HEK293T (cell line): ENCODE data around the gene PAPSS2.

ENCODE experiments used
- CTCF ChIA-PET: fragments of 350-600 bp; formaldehyde crosslinking; extraction: SDS; loops from one replicate; lab custom pipeline; 2021; ENCODE audit warnings: antibody characterized with exemption, inconsistent platforms; lab: Yijun Ruan, JAX
- POLR2A ChIA-PET: fragments of 350-600 bp; formaldehyde crosslinking; extraction: SDS; loops from one replicate; lab custom pipeline; 2020; ENCODE audit warnings: antibody characterized with exemption, inconsistent platforms; lab: Yijun Ruan, JAX
- DNase-seq: peaks from one replicate; pipeline ENCODE4 v3.0.0; 2012; ENCODE audit warnings: mixed read lengths; ENCODE audit errors: extremely low spot score
- ARNT ChIP-seq: fragments of 450-650 bp; IDR thresholded peaks from 2 replicates; pipeline ENCODE4 v1.6.1; 2017; ENCODE audit warnings: mild to moderate bottlenecking
- BHLHE40 ChIP-seq: fragments of 450-650 bp; IDR thresholded peaks from 2 replicates; pipeline ENCODE4 v1.6.1; 2016; ENCODE audit warnings: mild to moderate bottlenecking, moderate library complexity, borderline replicate concordance
- CTBP1 ChIP-seq: fragments of 450-650 bp; IDR thresholded peaks from 2 replicates; pipeline ENCODE4 v1.6.1; 2016; ENCODE audit warnings: borderline replicate concordance
- ELF4 ChIP-seq: fragments of 450-650 bp; IDR thresholded peaks from 2 replicates; pipeline ENCODE4 v1.6.1; 2017; ENCODE audit warnings: antibody characterized with exemption
- FOXA1 ChIP-seq: fragments of 450-650 bp; IDR thresholded peaks from 2 replicates; pipeline ENCODE4 v1.6.1; 2016; ENCODE audit warnings: mild to moderate bottlenecking
- FOXK2 ChIP-seq: fragments of 450-650 bp; IDR thresholded peaks from 2 replicates; pipeline ENCODE4 v1.6.1; 2016; ENCODE audit warnings: mild to moderate bottlenecking
- FOXM1 ChIP-seq: fragments of 450-650 bp; IDR thresholded peaks from 2 replicates; pipeline ENCODE4 v1.6.1; 2017; ENCODE audit warnings: mild to moderate bottlenecking, borderline replicate concordance
- HDGF ChIP-seq: fragments of 450-650 bp; IDR thresholded peaks from 2 replicates; pipeline ENCODE4 v1.6.1; 2017; ENCODE audit warnings: antibody characterized with exemption, borderline replicate concordance
- L3MBTL2 ChIP-seq: fragments of 450-650 bp; conservative IDR thresholded peaks from 2 replicates; pipeline ENCODE4 v1.6.1; 2016; ENCODE audit warnings: mild to moderate bottlenecking
- LEF1 ChIP-seq: fragments of 450-650 bp; IDR thresholded peaks from 2 replicates; pipeline ENCODE4 v1.6.1; 2017; ENCODE audit warnings: mild to moderate bottlenecking, borderline replicate concordance
- NFRKB ChIP-seq: fragments of 450-650 bp; IDR thresholded peaks from 2 replicates; pipeline ENCODE4 v1.6.1; 2016; ENCODE audit warnings: mild to moderate bottlenecking, moderate library complexity
- PKNOX1 ChIP-seq: fragments of 450-650 bp; IDR thresholded peaks from 2 replicates; pipeline ENCODE4 v1.6.1; 2016
- SP1 ChIP-seq: fragments of 450-650 bp; IDR thresholded peaks from 2 replicates; pipeline ENCODE4 v1.6.1; 2017
- SUZ12 ChIP-seq: fragments of 450-650 bp; IDR thresholded peaks from 2 replicates; pipeline ENCODE4 v1.6.1; 2016; ENCODE audit warnings: mild to moderate bottlenecking
- TARDBP ChIP-seq: fragments of 450-650 bp; IDR thresholded peaks from 2 replicates; pipeline ENCODE4 v1.6.1; 2016
- ZNF384 ChIP-seq: fragments of 450-650 bp; IDR thresholded peaks from 2 replicates; pipeline ENCODE4 v1.6.1; 2016

The PAPSS2 gene

GRCh38 chr10:87775766-87776165 is 116.1 kb downstream of the PAPSS2 start:
- POLR2A ChIA-PET = interaction anchor here (1.1 kb wide), 1 partner anchor 42 kb away, joined by 3 read pairs; the partner anchor contains the start of gene ATAD1
- CTCF ChIA-PET = interaction anchor here (0.6 to 0.7 kb wide), 2 partner anchors 84 to 232 kb away, joined by 3 read pairs; no protein-coding TSS in a partner anchor
- DNase-seq = no peak
- TF ChIP-seq LEF1 (no peak), NFRKB (no peak), FOXA1 (no peak), PKNOX1 (no peak), SP1 (no peak), FOXM1 (no peak), BHLHE40 (no peak)

GRCh38 chr10:87776328-87776727 is 116.7 kb downstream of the PAPSS2 start:
- DNase-seq = no peak
- TF ChIP-seq ARNT (no peak), SUZ12 (no peak)
- POLR2A ChIA-PET = interaction anchor here (1.1 kb wide), 1 partner anchor 42 kb away, joined by 3 read pairs; the partner anchor contains the start of gene ATAD1
- CTCF ChIA-PET = no interaction called here

GRCh38 chr10:87781545-87781944 is 121.9 kb downstream of the PAPSS2 start:
- no peak for DNase-seq
- ChIA-PET POLR2A (no interaction called here), CTCF (no interaction called here)
- TF ChIP-seq ZNF384 (no peak), FOXM1 (no peak), FOXA1 (no peak), HDGF (no peak), SP1 (no peak), LEF1 (no peak), ARNT (no peak), PKNOX1 (no peak), FOXK2 (no peak), ELF4 (no peak), NFRKB (no peak), SUZ12 (no peak), BHLHE40 (no peak), CTBP1 (no peak), TARDBP (no peak)

GRCh38 chr10:87782721-87783120 is 123.0 kb downstream of the PAPSS2 start:
- no peak for DNase-seq
- CTCF ChIA-PET = interaction anchor here (0.7 kb wide), 1 partner anchor 40 kb away, joined by 4 read pairs; no protein-coding TSS in a partner anchor
- TF ChIP-seq TARDBP = no peak
- TF ChIP-seq L3MBTL2 = no peak
- TF ChIP-seq HDGF = no peak
- no peak for TF ChIP-seq SP1
- no peak for TF ChIP-seq ARNT
- no peak for TF ChIP-seq FOXA1
- no peak for TF ChIP-seq FOXK2
- TF ChIP-seq ELF4 = no peak
- no peak for TF ChIP-seq PKNOX1
- no peak for TF ChIP-seq ZNF384
- no peak for TF ChIP-seq BHLHE40
- TF ChIP-seq NFRKB = no peak
- TF ChIP-seq LEF1 = no peak
- no peak for TF ChIP-seq FOXM1
- POLR2A ChIA-PET = no interaction called here

GRCh38 chr10:87786421-87786820 is 126.7 kb downstream of the PAPSS2 start:
- TF ChIP-seq LEF1 (no peak), CTBP1 (no peak), BHLHE40 (no peak), L3MBTL2 (no peak), NFRKB (no peak), SUZ12 (no peak), FOXK2 (no peak), ELF4 (no peak), ARNT (no peak), TARDBP (no peak), SP1 (no peak), PKNOX1 (no peak), HDGF (no peak), FOXM1 (no peak), FOXA1 (no peak), ZNF384 (no peak)
- ChIA-PET POLR2A (no interaction called here), CTCF (no interaction called here)
- DNase-seq = no peak

- no peak for DNase-seq
- CTCF ChIA-PET = no interaction called here
- POLR2A ChIA-PET = interaction anchor here (0.7 kb wide), 1 partner anchor 28 kb away, joined by 4 read pairs; the partner anchor contains the start of gene ATAD1
Measured at GRCh38 chr10:87790185-87790584, 130.5 kb downstream of the PAPSS2 start.

More at GRCh38 chr10:87790185-87790584, 130.5 kb downstream of the PAPSS2 start:
- TF ChIP-seq CTBP1 (no peak), TARDBP (no peak), HDGF (no peak), L3MBTL2 (no peak), PKNOX1 (no peak)
